H1 (cell line): Measurements from ENCODE around the gene MVP. TPM values are rescaled to one million over a fixed set of nuclear protein-coding genes. Genes with fewer than 3 reads are reported as not detected.

Source experiments
- CTCF ChIA-PET: fragments of 300-600 bp; sonication (Branson Sonifier 250); formaldehyde crosslinking; loops from one replicate; lab custom pipeline; 2021; ENCODE audit not compliant: partially characterized antibody; lab: Charles Lee
- POLR2A ChIA-PET: fragments of 300-600 bp; sonication (Branson Sonifier 250); formaldehyde crosslinking; loops from one replicate; lab custom pipeline; 2021; ENCODE audit warnings: inconsistent platforms; ENCODE audit not compliant: partially characterized antibody; lab: Charles Lee
- DNase-seq, 2 experiments: peaks; one replicate each; pipeline versions ENCODE4 v3.0.0 to v3.0.0-alpha.2; 2010 to 2022; ENCODE audit warnings: low spot score in 2 of 2, low read depth in 1 of 2, mixed read lengths in 1 of 2
- FAIRE-seq: peaks from 2 replicates; lab custom pipeline; 2011; peaks lifted over from hg19 to GRCh38; lab: Jason Lieb, UNC
- H2AFZ ChIP-seq: 2 replicates; pipeline ENCODE4 v1.8.1; 2012; ENCODE audit warnings: low read length, inconsistent platforms
- H2AK5ac ChIP-seq: 2 replicates; pipeline ENCODE4 v1.6.1; 2013; ENCODE audit warnings: low read depth, low read length
- H2BK120ac ChIP-seq: replicated peaks from 2 replicates; pipeline ENCODE3; 2013; ENCODE audit warnings: low read depth, low read length, inconsistent platforms
- H2BK12ac ChIP-seq: 2 replicates; pipeline ENCODE4 v1.6.1; 2013; ENCODE audit warnings: low read depth, low read length
- H2BK15ac ChIP-seq: 2 replicates; pipeline ENCODE4 v1.6.1; 2013; ENCODE audit warnings: low read length
- H2BK20ac ChIP-seq: 2 replicates; pipeline ENCODE4 v1.6.1; 2013; ENCODE audit warnings: low read length
- H2BK5ac ChIP-seq: 2 replicates; pipeline ENCODE4 v1.6.1; 2013; ENCODE audit warnings: low read depth, low read length
- H3K14ac ChIP-seq: 2 replicates; pipeline ENCODE4 v1.6.1; 2013; ENCODE audit warnings: inconsistent platforms; ENCODE audit not compliant: insufficient read length
- H3K18ac ChIP-seq: 2 replicates; pipeline ENCODE4 v1.6.1; 2013; ENCODE audit warnings: low read length; ENCODE audit errors: extremely low read depth
- H3K23ac ChIP-seq: 2 replicates; pipeline ENCODE4 v1.6.1; 2013; ENCODE audit warnings: inconsistent platforms; ENCODE audit not compliant: insufficient read length
- H3K23me2 ChIP-seq: 2 replicates; pipeline ENCODE4 v1.6.1; 2013; ENCODE audit warnings: low read depth, low read length
- H3K27ac ChIP-seq: 2 replicates; pipeline ENCODE4 v1.6.1; 2011; ENCODE audit warnings: low read depth, low read length, inconsistent platforms
- H3K27me3 ChIP-seq, 4 experiments: replicated peaks in 1 of 4; 1 replicate in 1 of 4; 2 replicates in 3 of 4; pipeline versions ENCODE4 v1.6.1 to v1.8.1; 2011 to 2013; ENCODE audit warnings: low read length in 3 of 4, mild to moderate bottlenecking in 3 of 4, inconsistent platforms in 2 of 4, mixed read lengths in 2 of 4, moderate library complexity in 1 of 4; ENCODE audit not compliant: control insufficient read depth in 3 of 4, insufficient read depth in 3 of 4; ENCODE audit errors: extremely low read depth in 1 of 4
- H3K36me3 ChIP-seq, 4 experiments: 2 replicates each; pipeline versions ENCODE4 v1.6.1 to v1.8.1; 2011 to 2013; ENCODE audit warnings: mild to moderate bottlenecking in 4 of 4, low read length in 3 of 4, moderate library complexity in 2 of 4, control low read depth in 1 of 4, inconsistent platforms in 1 of 4; ENCODE audit not compliant: insufficient read depth in 4 of 4, control insufficient read depth in 2 of 4
- H3K4ac ChIP-seq: replicated peaks from 2 replicates; pipeline ENCODE3; 2013; ENCODE audit warnings: low read length, low read depth, mixed read lengths, inconsistent platforms; ENCODE audit not compliant: insufficient read length
- H3K4me1 ChIP-seq, 4 experiments: replicated peaks in 1 of 4; 1 replicate in 1 of 4; 2 replicates in 3 of 4; pipeline versions ENCODE4 v1.6.1 to v1.8.1; 2011 to 2013; ENCODE audit warnings: low read length in 3 of 4, inconsistent platforms in 2 of 4, mixed read lengths in 1 of 4; ENCODE audit not compliant: insufficient read depth in 4 of 4, control insufficient read depth in 3 of 4
- H3K4me2 ChIP-seq, 2 experiments: 2 replicates each; pipeline versions ENCODE4 v1.6.1 to v1.8.1; 2011 to 2013; ENCODE audit warnings: low read depth in 2 of 2, low read length in 2 of 2, control low read depth in 1 of 2, inconsistent platforms in 1 of 2, mild to moderate bottlenecking in 1 of 2; ENCODE audit not compliant: insufficient read depth in 1 of 2
- H3K4me3 ChIP-seq, 4 experiments: fragments of 200-600, 300-600 bp in 1 of 4; sonication (generic), shearing (Covaris generic), sonication (Bioruptor Twin) in 1 of 4; 2 replicates each; pipeline versions ENCODE4 v1.5.1 to v1.8.1; 2011 to 2016; ENCODE audit warnings: low read length in 4 of 4, low read depth in 3 of 4, control low read depth in 2 of 4, inconsistent platforms in 2 of 4, mild to moderate bottlenecking in 2 of 4, mixed read lengths in 1 of 4, moderate library complexity in 1 of 4; ENCODE audit not compliant: insufficient read depth in 2 of 4; ENCODE audit errors: extremely low read depth in 1 of 4
- H3K56ac ChIP-seq: replicated peaks from 2 replicates; pipeline ENCODE3; 2013; ENCODE audit warnings: low read depth, mild to moderate bottlenecking, mixed read lengths, low read length, inconsistent platforms; ENCODE audit not compliant: insufficient read length
- H3K79me1 ChIP-seq: 2 replicates; pipeline ENCODE4 v1.6.1; 2013; ENCODE audit warnings: low read depth, low read length, control low read depth
- H3K79me2 ChIP-seq, 2 experiments: 2 replicates each; pipeline versions ENCODE4 v1.6.1 to v1.8.1; 2012 to 2013; ENCODE audit warnings: low read length in 2 of 2, mild to moderate bottlenecking in 2 of 2, inconsistent platforms in 1 of 2; ENCODE audit not compliant: insufficient read depth in 2 of 2, control insufficient read depth in 1 of 2
- H3K9ac ChIP-seq, 4 experiments: replicated peaks in 1 of 4; 1 replicate in 1 of 4; 2 replicates in 3 of 4; pipeline versions ENCODE4 v1.6.1 to v1.8.1; 2011 to 2013; ENCODE audit warnings: low read depth in 3 of 4, low read length in 3 of 4, control low read depth in 2 of 4, mild to moderate bottlenecking in 2 of 4, moderate library complexity in 2 of 4, inconsistent platforms in 1 of 4; ENCODE audit errors: extremely low read depth in 1 of 4
- H3K9me3 ChIP-seq, 2 experiments: 2 replicates each; pipeline versions ENCODE4 v1.6.1 to v1.8.1; 2012 to 2013; ENCODE audit warnings: mild to moderate bottlenecking in 2 of 2, moderate library complexity in 2 of 2, control low read depth in 1 of 2, inconsistent platforms in 1 of 2, low read depth in 1 of 2, low read length in 1 of 2, mixed read lengths in 1 of 2; ENCODE audit not compliant: insufficient read depth in 2 of 2
- H4K20me1 ChIP-seq, 2 experiments: replicated peaks in 1 of 2; 2 replicates each; pipeline versions ENCODE3 to v1.8.1; 2011 to 2013; ENCODE audit warnings: inconsistent platforms in 2 of 2, low read length in 2 of 2, mild to moderate bottlenecking in 1 of 2; ENCODE audit not compliant: insufficient read depth in 2 of 2, control insufficient read depth in 1 of 2
- H4K5ac ChIP-seq: 2 replicates; pipeline ENCODE4 v1.6.1; 2013; ENCODE audit warnings: low read length, low read depth, mixed read lengths, inconsistent platforms; ENCODE audit not compliant: insufficient read length
- H4K8ac ChIP-seq: 2 replicates; pipeline ENCODE4 v1.8.0; 2013; ENCODE audit warnings: mild to moderate bottlenecking, moderate library complexity, low read length, inconsistent platforms; ENCODE audit not compliant: insufficient read depth; ENCODE audit errors: extremely low read depth
- H4K91ac ChIP-seq: replicated peaks from 2 replicates; pipeline ENCODE3; 2013; ENCODE audit warnings: low read length, mixed read lengths, inconsistent platforms; ENCODE audit not compliant: insufficient read length
- CTCF ChIP-seq, 3 experiments: IDR thresholded peaks; 1 replicate in 2 of 3; 2 replicates in 1 of 3; pipeline versions ENCODE4 v1.5.1 to v1.6.1; 2011; ENCODE audit warnings: low read length in 3 of 3, mild to moderate bottlenecking in 3 of 3, inconsistent platforms in 2 of 3, low read depth in 1 of 3, moderate library complexity in 1 of 3; ENCODE audit not compliant: insufficient read depth in 1 of 3; ENCODE audit errors: control extremely low read depth in 1 of 3
- EGR1 ChIP-seq: IDR thresholded peaks from 2 replicates; pipeline ENCODE4 v1.6.1; 2011; ENCODE audit warnings: low read depth, low read length, borderline replicate concordance
- EP300 ChIP-seq, 2 experiments: IDR thresholded peaks; 1 replicate in 1 of 2; 2 replicates in 1 of 2; pipeline ENCODE4 v1.6.1; 2011 to 2012; ENCODE audit warnings: low read depth in 2 of 2, low read length in 2 of 2, mild to moderate bottlenecking in 2 of 2, borderline replicate concordance in 1 of 2, inconsistent platforms in 1 of 2, moderate library complexity in 1 of 2
- KDM1A ChIP-seq: fragments of 200-600, 300-600 bp; sonication (generic); IDR thresholded peaks from 2 replicates; pipeline ENCODE4 v1.7.1; 2016; ENCODE audit warnings: mild to moderate bottlenecking, low read length, borderline replicate concordance
- NANOG ChIP-seq: IDR thresholded peaks from 2 replicates; pipeline ENCODE4 v1.6.1; 2011; ENCODE audit warnings: low read length, low read depth, mild to moderate bottlenecking, inconsistent platforms; ENCODE audit not compliant: insufficient read depth, poor library complexity, severe bottlenecking
- NRF1 ChIP-seq: IDR thresholded peaks from 2 replicates; pipeline ENCODE4 v1.6.1; 2011; ENCODE audit warnings: mild to moderate bottlenecking, low read depth, low read length, improper control_type of control experiment
- SP1 ChIP-seq: IDR thresholded peaks from 2 replicates; pipeline ENCODE4 v1.6.1; 2011; ENCODE audit warnings: low read depth, low read length
- TBP ChIP-seq: IDR thresholded peaks from 2 replicates; pipeline ENCODE4 v1.6.1; 2011; ENCODE audit warnings: low read depth, low read length, improper control_type of control experiment
- WGBS, 2 experiments: shearing (Covaris generic) in 1 of 2; methylation state at CpG; one replicate each; pipeline versions ENCODE4 v1.1.6 to v1.1.7; 2013 to 2015; ENCODE audit warnings: low lambda C conversion rate in 2 of 2, mixed read lengths in 2 of 2, inconsistent platforms in 1 of 2, low coverage in 1 of 2, missing lambda C conversion rate in 1 of 2; ENCODE audit not compliant: insufficient replicate concordance in 2 of 2, insufficient coverage in 1 of 2, insufficient read length in 1 of 2; ENCODE audit errors: extremely low coverage in 1 of 2, missing lambda C conversion rate in 1 of 2; 5-methylcytosine and 5-hydroxymethylcytosine counted together
- polyA plus RNA-seq, 7 experiments: library from polyadenylated mRNA; depleted of rRNA in 3 of 7; stranded (reverse) in 5 of 7; unstranded in 2 of 7; fragments of >200 nt in 5 of 7; fragments of 200-250 nt in 2 of 7; gene quantifications; 1 replicate in 5 of 7; 2 replicates in 1 of 7; 4 replicates in 1 of 7; pipeline versions ENCODE4 v1.2.1 to v1.2.3, GENCODE V29; 2011 to 2013; ENCODE audit warnings: missing spikeins in 2 of 7, mixed read lengths in 2 of 7
- total RNA-seq: library from RNA; stranded (reverse); fragmentation: NEBNext Ultra II Directional; extraction: Animal tissue kit (Norgen Biotek cat#: 25700); gene quantifications from 2 replicates; pipeline ENCODE4 v1.2.1, GENCODE V29; 2021

MVP gene
- total and polyA plus RNA-seq, 2 of the 8 experiments (the other 6 are each of a cell fraction or from before 2014, with no cell fraction given): 1.9 TPM

GRCh38 chr16:29873319-29873718 lies 53.1 kb downstream of the MVP start:
- 96% methylated on average over 20 of the region's 26 CpGs; no CpG with 5 or more reads in 1 of the 2 experiments for WGBS, 2 experiments
- Histone ChIP-seq H3K56ac (no peak overlapping the region), H2BK15ac (no peak overlapping the region), H3K79me1 (no peaks in the 10 kb centered on the region), H2BK20ac (no peak overlapping the region), H3K4me3 (no peak overlapping the region), H4K5ac (no peak overlapping the region), H4K8ac (peak overlapping the region; percentile 12), H3K27ac (no peak overlapping the region), H3K79me2 (no peaks in the 10 kb centered on the region; a peak in 1 of 4 replicates), H3K4me2 (no peak overlapping the region), H3K9ac (no peak overlapping the region), H3K18ac (no peak overlapping the region), H3K9me3 (no peaks in the 10 kb centered on the region), H2BK5ac (no peak overlapping the region), H2AK5ac (no peak overlapping the region), H3K4me1 (peaks cover 0 to 11% (median 7%) of the 10 kb centered on the region in 4 experiments; a peak in 5 of 7 replicates), H2AFZ (no peak overlapping the region), H3K23me2 (peaks cover 7% of the 10 kb centered on the region; the same call in 1 of the 2 replicates), H4K91ac (no peak overlapping the region), H3K36me3 (peaks cover 0 to 3% (median 0%) of the 10 kb centered on the region in 4 experiments; a peak in 2 of 8 replicates), H2BK12ac (no peak overlapping the region), H2BK120ac (no peak overlapping the region), H4K20me1 (peaks cover 0 to 2% of the 10 kb centered on the region in 2 experiments), H3K23ac (no peak overlapping the region), H3K4ac (no peak overlapping the region), H3K14ac (no peak overlapping the region), H3K27me3 (no peaks in the 10 kb centered on the region)
- ChIA-PET POLR2A (interaction anchor here (0.6 to 1.9 kb wide), 5 partner anchors 10 to 67 kb away, joined by 3 to 6 read pairs (median 3); partner anchors contain the start of genes CDIPT and PAGR1), CTCF (interaction anchor here (1.0 to 3.5 kb wide), 3 partner anchors 10 to 65 kb away, joined by 3 to 10 read pairs (median 6); partner anchors contain the start of gene CDIPT)
- DNase-seq (no peak), FAIRE-seq (no peak)
- TF ChIP-seq EP300 (IDR thresholded peaks at IDR 0.05; ENCODE audit: borderline replicate concordance in 1 of 2, low read depth in 2 of 2, low read length in 2 of 2) (no peak), KDM1A (no peak), CTCF (IDR thresholded peaks at IDR 0.05; ENCODE audit: control extremely low read depth in 1 of 3, insufficient read depth in 1 of 3, low read depth in 1 of 3, low read length in 3 of 3) (no peak), SP1 (no peak), NRF1 (no peak), EGR1 (no peak), TBP (no peak), NANOG (no peak)
